Skin of body (tissue), 2 donors: ENCODE data around the gene BOLA2B. TPM values are rescaled to one million over a fixed set of nuclear protein-coding genes. Genes with fewer than 3 reads are reported as not detected.
"Not testable (repeated sequence)": the region's sequence is repeated elsewhere in the genome, so short reads cannot be mapped to it uniquely, and the experiment has no call there.

Source experiments
- DNase-seq: peaks from one replicate; lab custom pipeline; 2025; lab: John Stamatoyannopoulos, UW
- total RNA-seq: library from RNA; depleted of rRNA; stranded (reverse); fragments of >200 nt; gene quantifications from one replicate; pipeline ENCODE4 v1.2.3, GENCODE V29; 2014

The BOLA2B gene
- total RNA-seq, 1 donor from 2014 or later, result 6.1 TPM

DNA sequence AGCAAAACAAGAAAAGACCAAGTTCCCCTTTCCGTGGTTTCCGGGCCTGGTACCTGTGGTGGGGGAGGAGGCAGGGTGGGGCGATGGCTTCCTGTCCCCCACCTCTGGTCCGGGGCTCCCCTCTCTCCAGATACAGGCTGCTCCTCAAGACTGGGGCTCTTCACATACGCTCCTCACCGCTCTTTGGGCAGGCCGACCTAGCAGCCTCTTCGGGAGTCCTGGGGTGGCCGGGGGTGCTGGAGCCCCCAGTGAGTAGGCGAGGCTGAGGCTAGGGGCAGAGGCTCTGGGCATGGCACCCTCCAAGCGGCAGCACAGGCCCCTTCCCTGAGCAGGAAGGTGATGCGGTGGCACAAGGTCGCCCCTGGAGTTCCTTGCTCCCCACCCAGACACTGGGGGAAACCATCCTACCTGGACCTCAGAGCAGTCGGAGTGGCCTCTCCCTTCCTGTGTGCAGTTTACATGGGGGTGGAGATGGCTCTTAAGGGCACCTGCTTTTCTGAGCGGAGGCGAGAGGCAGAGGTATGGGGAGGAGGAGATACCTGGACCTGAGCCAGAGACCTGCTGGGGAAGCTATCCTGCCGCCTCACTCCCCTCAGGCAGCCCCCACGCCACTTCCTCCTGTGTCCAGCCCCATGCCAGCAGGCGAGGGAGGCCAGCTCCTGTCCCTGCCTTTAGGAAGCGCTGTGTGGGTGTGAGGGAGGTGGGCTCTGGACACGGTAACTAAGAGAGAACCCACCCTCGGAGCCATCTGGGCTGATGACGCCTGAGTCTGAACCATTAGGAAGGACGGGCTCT is 9.2 kb downstream of the BOLA2B start:
- DNase-seq, result no peak

DNA sequence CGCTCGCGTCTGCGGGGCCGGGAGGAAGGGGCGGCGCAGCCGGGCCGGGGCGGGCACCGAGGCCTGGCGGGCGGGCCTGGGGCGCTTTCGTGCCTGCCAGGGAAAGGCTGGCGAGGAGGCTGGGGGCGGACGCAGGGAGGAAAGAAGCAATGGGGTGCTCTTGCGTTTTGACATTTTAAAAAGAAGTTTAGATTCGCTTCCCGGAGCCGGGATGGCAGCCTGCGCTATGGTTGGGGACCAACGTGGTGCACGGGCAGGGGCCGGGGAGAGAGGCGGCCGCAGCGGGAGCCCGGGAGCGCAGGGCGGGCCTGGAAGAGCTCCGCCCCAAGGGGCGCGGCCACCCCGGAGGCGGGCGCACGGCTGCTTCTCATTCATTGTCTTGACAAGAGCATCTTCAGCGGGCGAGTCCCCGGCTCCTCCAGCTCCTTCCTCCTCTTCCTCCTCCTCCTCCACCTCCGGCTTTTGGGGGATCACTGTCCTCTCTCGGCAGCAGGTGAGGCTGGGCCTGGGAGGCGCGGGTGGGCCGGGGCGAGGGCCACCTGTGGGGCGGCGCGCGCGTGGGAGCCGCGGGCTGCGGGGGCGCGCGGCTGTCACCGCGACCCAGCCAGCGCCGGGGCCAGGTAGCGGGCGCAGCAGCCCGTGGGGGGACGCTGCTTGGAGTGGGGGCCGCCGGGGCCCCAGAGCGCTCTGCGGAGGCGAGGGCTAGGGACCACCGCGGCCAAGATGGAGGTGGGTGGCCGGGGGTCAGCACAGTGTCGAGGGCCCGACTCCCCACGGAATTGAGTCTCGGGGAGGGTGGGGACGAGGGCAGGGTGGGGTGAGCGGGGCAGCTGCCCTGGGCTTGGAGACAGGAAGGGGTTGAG is 10.0 kb downstream of the BOLA2B start, which contains the start of gene CORO1A:
CORO1A (plus strand) TSS at position 370 of the 863 bp plus-strand sequence. CDS start 1,608 bp downstream, outside the sequence.
- DNase-seq, result peak; percentile 57

DNA sequence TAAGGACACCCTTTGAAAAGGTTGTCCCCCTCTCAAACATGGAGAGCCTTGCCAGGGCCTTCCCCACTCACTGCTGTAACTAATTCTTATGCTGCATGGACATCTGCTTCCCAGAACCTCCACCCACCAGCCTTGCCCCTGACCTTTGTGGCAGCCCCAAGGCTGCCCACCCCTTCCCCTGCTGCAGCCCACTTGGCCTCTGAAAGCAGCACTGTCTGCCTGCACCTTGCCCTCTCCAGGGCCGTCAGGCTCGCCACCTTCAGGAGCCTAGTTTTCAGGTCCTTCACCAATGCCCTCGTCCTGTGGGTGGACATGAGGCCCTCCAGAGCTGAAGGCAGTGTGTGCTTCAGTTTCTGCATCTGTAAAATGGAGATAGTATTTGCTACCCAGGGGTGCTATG is 12.7 kb downstream of the BOLA2B start:
- DNase-seq, result no peak

DNA sequence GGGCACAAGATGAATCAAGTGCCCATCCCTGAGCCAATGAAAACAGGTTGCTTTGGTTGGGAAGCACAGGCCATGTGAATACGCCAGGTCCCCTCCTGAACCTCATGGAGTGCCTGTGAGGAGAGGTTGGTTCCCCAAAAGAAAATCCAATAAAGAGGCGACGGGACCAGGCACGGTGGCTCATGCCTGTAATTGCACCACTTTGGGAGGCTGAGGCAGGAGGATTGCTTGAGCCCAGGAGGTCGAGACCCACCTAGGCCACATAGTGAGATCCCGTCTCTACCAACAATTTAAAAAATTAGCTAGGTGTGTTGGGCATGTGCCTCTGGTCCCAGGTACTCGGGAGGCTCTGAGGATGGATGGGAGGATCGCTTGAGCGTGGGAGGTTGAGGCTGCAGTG is 13.5 kb downstream of the BOLA2B start:
- no peak for DNase-seq

DNA sequence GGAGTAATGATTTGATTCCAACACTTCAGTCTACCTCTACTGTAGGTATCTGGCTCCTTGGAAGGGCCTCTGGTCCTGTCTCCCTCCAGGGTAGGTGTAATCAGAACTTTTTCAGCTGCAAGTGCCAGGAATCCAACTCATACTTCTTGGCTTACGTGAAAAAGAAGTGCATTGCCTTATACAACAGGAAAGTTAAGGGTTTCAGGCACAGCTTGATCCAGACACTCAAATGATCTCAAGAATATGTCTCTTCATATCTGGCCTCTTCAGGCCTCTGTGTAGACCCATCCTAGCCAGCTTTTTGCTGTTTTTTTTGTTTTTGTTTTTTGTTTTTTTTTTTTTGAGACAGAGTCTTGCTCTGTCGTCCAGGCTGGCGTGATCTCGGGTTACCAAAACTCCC is 14.3 kb downstream of the BOLA2B start:
- DNase-seq, result no peak

DNA sequence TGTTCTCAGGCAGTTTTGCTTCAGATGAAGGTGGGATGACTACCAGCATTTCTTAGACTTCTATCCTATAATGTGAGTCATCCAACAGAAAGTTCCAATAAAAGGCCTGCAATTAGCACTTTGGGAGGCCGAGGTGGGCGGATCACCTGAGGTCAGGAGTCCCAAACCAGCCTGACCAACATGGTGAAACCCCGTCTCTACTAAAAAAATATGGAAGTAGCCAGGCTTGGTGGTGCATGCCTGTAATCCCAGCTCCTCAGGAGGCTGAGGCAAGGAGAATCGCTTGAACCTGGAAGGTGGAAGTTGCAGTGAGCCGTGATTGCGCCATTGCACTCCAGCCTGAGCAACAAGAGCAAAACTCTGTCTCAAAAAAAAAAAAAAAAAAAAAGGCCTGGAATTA is 16.6 kb downstream of the BOLA2B start:
- DNase-seq, result not testable (repeated sequence)

DNA sequence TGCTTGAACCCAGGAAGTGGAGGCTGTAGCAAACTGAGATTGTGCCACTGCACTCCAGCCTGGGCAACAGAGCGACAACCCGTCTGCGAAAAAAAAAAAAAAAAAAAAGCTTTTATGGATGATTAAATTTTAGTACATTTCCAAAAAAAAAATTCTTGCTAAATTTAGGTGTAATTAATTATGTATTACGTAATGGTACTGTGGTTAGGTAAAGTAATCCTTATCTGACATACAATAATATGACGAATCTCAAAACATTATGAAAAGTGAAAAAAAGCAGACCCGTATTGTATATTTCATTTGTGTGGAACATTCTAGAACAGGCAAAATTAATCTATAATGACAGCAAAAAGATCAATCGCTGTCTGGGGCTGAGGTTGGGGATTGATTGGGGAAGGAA is 20.4 kb downstream of the BOLA2B start:
- no peak for DNase-seq

DNA sequence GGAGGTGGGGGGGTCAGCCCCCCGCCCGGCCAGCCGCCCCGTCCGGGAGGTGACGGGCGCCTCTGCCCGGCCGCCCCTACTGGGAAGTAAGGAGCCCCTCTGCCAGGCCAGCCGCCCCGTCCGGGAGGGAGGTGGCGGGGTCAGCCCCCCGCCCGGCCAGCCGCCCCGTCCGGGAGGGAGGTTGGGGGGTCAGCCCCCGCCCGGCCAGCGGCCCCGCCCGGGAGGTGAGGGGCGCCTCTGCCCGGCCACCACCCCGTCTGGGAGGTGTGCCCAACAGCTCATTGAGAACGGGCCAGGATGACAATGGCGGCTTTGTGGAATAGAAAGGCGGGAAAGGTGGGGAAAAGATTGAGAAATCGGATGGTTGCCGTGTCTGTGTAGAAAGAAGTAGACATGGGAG is 23.3 kb downstream of the BOLA2B start:
- DNase-seq, result not testable (repeated sequence)

DNA sequence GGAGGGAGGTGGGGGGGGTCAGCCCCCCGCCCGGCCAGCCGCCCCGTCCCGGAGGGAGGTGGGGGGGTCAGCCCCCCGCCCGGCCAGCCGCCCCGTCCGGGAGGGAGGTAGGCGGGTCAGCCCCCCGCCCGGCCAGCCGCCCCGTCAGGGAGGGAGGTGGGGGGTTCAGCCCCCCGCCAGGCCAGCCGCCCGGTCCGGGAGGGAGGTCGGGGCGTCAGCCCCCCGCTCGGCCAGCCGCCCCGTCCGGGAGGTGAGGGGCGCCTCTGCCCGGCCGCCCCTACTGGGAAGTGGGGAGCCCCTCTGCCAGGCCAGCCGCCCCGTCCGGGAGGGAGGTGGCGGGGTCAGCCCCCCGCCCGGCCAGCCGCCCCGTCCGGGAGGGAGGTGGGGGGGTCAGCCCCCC is 24.1 kb downstream of the BOLA2B start:
- DNase-seq, result not testable (repeated sequence)

DNA sequence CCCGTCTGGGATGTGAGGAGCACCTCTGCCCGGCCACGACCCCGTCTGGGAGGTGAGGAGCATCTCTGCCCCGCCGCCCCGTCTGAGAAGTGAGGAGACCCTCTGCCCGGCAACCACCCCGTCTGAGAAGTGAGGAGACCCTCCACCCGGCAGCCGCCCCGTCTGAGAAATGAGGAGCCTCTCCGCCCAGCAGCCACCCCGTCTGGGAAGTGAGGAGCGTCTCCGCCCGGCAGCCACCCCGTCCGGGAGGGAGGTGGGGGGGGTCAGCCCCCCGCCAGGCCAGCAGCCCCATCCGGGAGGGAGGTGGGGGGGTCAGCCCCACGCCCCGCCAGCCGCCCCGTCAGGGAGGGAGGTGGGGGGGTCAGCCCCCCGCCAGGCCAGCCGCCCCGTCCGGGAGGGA is 24.7 kb downstream of the BOLA2B start:
- not testable (repeated sequence) for DNase-seq

DNA sequence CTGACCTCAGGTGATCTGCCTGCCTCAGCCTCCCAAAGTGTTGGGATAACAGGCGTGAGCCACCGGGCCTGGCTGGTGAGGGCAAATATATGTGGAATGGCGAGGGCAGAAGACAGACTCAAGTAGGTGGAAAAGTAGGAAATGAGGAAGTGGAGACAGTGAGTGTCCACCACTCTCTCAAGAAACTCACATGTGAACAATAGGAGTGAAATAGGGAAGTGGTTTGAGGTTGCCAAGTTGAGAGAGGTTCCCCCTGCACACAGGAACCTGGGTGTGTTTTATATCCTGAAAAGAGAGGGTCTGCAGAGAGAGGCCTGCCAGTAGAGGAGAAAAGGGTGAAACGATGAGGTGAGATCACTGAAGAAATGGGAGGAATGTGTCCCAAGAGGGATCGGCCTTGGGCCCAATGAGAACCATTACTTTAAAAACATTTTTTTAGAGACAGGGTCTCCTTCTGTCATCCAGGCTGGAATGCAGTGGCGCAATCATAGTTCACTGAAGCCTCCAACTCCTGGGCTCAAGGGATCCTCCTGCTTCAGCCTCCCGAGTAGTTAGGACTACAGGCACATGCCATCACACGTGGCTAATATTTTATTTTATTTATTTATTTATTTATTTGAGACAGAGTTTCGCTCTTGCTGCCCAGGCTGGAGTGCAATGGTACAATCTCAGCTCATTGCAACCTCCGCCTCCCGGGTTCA is 27.1 kb downstream of the BOLA2B start:
- no peak for DNase-seq

DNA sequence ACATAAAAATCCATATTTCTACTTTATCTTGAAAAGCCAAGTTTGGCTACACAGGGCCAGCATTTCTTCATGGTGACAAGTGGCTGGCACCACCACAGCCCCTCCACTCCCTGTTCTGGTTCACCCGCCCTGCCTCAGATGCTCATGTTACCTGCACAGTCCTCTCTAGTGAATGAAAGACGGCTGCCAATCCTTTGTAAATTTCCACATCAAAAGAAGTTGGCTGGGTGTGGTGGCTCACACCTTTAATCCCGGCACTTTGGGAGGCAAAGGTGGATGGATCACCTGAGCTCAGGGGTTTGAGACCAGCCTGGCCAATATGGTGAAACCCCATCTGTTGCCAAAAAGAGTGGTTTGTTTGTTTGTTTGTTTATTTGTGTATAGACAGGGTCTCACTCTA is 29.9 kb downstream of the BOLA2B start:
- DNase-seq, result no peak

DNA sequence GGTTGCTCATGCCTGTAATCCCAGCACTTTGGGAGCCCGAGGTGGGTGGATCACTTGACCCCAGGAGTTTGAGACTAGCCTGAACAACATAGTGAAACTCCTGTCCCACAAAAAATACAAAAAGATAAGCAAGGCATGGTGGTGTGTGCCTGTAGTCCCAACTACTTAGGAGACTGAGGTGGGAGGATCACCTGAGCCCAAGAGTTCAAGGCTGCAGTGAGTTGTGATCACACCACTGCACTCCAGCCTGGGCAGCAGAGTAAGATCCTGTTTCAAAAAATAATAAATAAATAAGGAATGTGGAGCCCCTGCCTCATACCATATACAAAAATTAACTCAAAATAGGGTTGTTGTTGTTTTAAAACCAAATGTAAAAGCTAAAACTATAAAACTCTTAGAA is 36.3 kb downstream of the BOLA2B start:
- no peak for DNase-seq

DNA sequence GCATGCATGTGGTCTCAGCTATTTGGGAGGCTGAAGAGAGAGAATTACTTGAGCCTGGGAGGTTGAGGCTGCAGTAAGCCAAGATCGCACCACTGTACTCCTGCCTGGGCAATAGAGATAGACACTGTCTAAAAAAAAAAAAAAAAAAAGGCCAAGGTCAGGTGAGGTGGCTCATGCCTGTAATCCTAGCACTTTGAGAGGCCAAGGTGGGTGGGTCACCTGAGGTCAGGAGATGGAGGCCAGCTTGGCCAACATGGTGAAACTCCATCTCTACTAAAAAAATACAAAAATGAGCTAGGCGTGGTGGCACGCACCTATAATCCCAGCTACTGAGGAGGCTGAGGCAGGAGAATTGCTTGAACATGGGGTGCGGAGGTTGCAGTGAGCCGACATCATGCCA is 38.3 kb downstream of the BOLA2B start:
- no peak for DNase-seq

DNA sequence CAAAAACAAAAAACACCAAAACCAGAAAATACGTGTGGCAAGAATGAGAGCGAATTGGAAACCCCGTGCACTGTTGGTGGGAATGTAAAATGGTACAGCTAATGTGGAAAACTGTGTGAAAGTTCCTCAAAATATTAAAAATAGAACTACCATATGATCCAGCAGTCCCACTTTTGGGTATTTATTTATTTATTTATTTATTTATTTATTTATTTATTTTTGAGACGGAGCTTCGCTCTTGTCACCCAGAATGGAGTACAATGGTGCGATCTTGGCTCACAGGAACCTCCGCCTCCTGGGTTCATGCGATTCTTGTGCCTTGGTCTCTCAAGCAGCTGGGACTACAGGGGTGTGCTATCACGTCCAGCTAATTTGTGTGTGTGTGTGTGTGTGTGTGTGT is 40.9 kb downstream of the BOLA2B start:
- DNase-seq, result no peak

DNA sequence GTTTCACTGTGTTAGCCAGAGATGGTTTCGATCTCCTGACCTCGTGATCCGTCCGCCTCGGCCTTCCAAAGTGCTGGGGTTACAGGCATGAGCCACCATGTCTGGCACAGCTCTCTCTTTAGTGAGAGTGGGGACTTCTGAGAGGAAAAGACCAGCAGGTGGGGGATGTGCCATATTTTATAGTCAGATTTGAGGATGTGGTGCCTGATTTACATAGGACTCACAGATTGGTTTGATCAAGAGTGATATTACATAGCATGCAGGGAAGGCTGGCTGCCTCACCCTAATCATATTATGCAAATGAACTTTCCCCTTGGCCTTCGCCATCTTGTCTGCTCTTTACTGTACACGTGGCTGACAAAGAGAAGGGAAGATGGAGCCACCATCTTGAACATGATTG is 42.4 kb downstream of the BOLA2B start:
- DNase-seq, result no peak

DNA sequence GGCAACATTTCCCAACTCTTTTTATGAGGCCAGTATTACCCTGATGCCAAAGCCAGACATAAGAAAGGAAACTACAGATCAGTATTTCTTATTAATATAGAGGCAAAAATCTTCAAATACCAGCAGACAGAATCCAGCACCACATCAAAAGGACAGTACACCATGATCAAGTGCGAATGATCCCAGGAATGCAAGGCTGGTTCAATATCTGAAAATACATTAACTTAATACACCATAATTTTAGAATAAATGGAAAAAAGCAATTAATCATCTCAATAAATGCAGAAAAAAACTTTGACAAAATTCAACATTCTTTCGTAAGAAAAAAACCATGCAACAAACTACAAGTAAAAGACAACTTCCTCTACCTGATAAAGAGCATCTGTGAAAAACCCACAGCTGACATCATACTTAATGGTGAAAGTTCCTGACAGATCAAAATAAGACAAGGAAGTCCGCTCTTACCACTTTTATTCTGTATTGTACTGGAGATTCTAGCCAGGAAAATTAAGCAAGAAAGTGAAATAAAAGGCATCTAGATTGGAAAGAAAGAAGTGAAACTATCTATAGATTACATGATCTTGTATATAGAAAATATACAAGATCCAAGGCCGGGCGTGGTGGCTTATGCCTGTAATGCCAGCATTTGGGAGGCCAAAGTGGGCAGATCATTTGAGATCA is 44.1 kb downstream of the BOLA2B start:
- no peak for DNase-seq

DNA sequence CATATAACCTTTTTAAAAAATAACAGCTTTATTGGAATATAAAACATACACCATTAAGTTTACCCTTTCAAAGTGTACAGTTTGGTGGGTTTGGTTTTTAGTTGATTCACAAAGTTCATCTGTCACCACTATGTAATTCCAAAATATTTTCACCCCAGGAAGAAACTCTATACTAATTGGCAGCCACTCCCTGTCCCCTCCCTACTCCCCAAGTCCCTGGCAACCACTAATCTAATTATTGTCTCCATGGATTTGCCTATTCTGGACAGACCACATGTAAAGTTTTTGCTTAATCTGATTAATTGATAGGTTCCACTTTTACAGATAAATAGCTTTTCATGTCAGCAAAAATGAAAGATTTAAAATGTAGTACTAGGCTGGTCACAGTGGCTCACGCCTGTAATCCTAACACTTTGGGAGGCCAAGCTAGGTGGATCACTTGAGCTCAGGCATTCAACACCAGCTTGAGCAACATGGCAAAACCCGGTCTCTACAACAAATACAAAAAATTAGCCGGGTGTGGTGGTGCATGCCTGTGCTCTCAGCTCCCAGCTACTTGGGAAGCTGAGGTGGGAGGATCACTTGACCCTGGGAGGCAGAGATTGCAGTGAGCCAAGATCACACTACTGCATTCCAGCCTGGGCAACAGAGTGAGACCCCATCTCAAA is 45.5 kb downstream of the BOLA2B start:
- no peak for DNase-seq

DNA sequence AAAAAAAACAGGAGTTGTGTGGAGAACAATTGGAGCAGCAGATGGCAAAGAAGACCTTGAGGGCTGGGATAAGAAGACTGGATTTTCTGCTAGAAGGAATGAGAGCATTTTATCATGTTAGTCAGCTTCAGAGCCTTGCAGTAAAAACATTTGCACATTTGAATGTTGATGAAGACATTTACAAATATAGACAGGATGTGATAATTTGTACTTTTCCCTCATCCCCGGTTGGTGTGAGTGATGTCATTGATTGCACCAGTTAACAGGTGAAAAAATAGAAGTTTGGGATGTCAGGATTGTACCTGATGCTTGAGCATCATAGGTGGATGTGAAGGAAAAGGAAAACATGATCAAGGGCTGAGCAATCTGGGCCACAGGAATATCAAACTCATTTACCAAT is 47.8 kb downstream of the BOLA2B start:
- no peak for DNase-seq

DNA sequence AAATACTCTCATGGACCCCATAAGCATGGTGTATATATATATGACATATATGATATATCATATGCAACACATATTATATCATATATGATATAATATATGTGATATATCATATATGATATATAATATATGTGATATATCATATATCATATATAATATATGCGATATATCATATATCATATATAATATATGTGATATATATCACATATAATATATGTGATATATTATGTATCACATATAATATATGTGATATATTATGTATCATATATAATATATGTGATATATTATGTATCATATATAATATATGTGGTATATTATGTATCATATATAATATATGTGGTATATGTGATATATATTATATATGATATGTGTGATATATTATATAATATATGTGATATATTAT is 48.5 kb downstream of the BOLA2B start:
- no peak for DNase-seq

DNA sequence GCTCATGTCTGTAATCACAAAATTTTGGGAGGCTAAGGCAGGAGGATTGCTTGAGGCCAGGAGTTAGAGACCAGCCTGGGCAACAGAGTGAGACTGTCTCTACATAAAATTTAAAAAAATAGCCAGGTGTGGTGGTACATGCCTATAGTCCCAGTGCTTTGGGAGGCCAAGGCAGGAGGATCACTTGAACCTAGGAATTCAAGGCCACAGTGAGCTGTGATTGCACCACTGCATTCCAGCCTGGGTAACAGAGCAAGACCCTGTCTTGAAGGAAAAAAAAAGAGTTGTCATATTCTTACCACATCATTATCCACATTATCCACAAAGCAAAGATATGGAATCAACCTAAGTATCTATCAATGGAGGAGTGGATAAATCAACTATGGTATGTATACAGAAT is 49.4 kb downstream of the BOLA2B start:
- DNase-seq, result no peak
